ENCODE measurements around the gene SHISA6.

Gene SHISA6

DNA sequence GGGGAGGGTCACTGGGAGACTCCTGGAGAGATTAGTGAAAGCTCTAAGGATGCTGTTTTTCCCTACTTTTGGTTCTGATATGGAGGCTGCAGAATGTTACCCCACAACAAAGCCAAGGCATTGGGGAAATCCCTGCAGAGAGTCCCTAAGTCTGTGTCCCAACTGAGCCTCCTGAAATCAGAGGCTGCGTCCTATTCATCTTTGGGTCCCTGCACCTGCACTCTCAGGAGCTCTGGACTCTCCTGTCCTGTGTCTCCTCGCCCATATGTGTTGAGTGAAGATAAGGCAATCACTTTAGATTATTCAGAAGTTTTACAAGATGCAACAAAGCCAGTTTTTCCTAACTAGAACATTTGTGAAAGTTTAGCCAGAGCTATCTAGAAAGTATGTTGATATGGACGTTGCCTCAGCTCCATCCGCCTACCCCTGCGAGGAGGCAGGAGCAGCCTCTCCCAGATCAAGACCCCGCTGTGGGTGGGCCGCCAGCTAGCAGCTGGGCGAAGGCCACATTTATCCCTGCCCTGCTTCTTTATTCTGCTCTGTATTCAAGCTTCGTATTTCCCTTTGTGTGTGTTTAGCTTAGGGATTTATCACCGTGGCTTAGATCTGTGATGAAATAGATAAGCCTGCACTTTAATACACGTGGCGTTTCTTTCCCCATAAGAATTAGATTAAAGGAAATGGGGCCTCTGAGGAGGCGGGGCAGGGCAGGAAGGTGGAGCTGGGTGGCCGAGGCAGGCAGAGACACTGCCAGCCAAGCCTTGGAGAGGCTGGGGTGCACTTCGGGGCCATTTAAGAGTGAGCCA is 37.4 kb downstream of the SHISA6 start:
- Histone ChIP-seq H3K4me3 (ENCODE audit: insufficient read depth, low read length, poor library complexity, severe bottlenecking) (no peak overlapping the region), H3K27ac (ENCODE audit: low read depth, low read length) (no peak overlapping the region), H3K9me3 (ENCODE audit: insufficient read depth, low read length) (no peaks in the 10 kb centered on the region), H3K27me3 (ENCODE audit: low read length) (no peaks in the 10 kb centered on the region), H3K36me3 (ENCODE audit: low read length) (no peaks in the 10 kb centered on the region), H3K4me2 (ENCODE audit: low read depth, low read length, poor library complexity, severe bottlenecking) (no peak overlapping the region), H3F3A (ENCODE audit: insufficient read depth) (no peaks in the 10 kb centered on the region), H3K9me2 (replicated peaks; ENCODE audit: insufficient read depth, low read length) (no peaks in the 10 kb centered on the region; the same call in 1 of the 2 replicates), H2AFZ (ENCODE audit: low read depth, low read length, severe bottlenecking) (no peak overlapping the region), H3K9ac (ENCODE audit: low read length) (no peak overlapping the region), H3K79me2 (ENCODE audit: insufficient read depth, low read length) (no peaks in the 10 kb centered on the region), H4K20me1 (ENCODE audit: low read depth, low read length) (no peaks in the 10 kb centered on the region)
- no peak for TF ChIP-seq EZH2phosphoT487 (conservative IDR thresholded peaks at IDR 0.05; ENCODE audit: low read length)

GRCh38 chr17:11278992-11279270 is 37.9 kb downstream of the SHISA6 start:
- no peak overlapping the region for H2AFZ ChIP-seq (ENCODE audit: low read depth, low read length, severe bottlenecking)
- H3K27me3 ChIP-seq (ENCODE audit: low read length), result no peaks in the 10 kb centered on the region
- TF ChIP-seq, protein P1, sequence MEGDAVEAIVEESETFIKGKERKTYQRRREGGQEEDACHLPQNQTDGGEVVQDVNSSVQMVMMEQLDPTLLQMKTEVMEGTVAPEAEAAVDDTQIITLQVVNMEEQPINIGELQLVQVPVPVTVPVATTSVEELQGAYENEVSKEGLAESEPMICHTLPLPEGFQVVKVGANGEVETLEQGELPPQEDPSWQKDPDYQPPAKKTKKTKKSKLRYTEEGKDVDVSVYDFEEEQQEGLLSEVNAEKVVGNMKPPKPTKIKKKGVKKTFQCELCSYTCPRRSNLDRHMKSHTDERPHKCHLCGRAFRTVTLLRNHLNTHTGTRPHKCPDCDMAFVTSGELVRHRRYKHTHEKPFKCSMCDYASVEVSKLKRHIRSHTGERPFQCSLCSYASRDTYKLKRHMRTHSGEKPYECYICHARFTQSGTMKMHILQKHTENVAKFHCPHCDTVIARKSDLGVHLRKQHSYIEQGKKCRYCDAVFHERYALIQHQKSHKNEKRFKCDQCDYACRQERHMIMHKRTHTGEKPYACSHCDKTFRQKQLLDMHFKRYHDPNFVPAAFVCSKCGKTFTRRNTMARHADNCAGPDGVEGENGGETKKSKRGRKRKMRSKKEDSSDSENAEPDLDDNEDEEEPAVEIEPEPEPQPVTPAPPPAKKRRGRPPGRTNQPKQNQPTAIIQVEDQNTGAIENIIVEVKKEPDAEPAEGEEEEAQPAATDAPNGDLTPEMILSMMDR (IDR thresholded peaks at IDR 0.05; ENCODE audit: insufficient read depth, low read length, poor library complexity, severe bottlenecking), result no peak
- TF ChIP-seq EZH2phosphoT487 (conservative IDR thresholded peaks at IDR 0.05; ENCODE audit: low read length), result no peak
- H3F3A ChIP-seq (ENCODE audit: insufficient read depth), result no peaks in the 10 kb centered on the region
- no peaks in the 10 kb centered on the region for H3K9me3 ChIP-seq (ENCODE audit: insufficient read depth, low read length)
- H3K9ac ChIP-seq (ENCODE audit: low read length), result no peak overlapping the region
- no peaks in the 10 kb centered on the region for H3K79me2 ChIP-seq (ENCODE audit: insufficient read depth, low read length)
- H3K4me2 ChIP-seq (ENCODE audit: low read depth, low read length, poor library complexity, severe bottlenecking), result no peak overlapping the region
- no peaks in the 10 kb centered on the region for H4K20me1 ChIP-seq (ENCODE audit: low read depth, low read length)
- no peak overlapping the region for H3K27ac ChIP-seq (ENCODE audit: low read depth, low read length)
- no peaks in the 10 kb centered on the region; the same call in 1 of the 2 replicates for H3K9me2 ChIP-seq (replicated peaks; ENCODE audit: insufficient read depth, low read length)
- no peak overlapping the region for H3K4me3 ChIP-seq (ENCODE audit: insufficient read depth, low read length, poor library complexity, severe bottlenecking)
- H3K36me3 ChIP-seq (ENCODE audit: low read length), result no peaks in the 10 kb centered on the region

DNA sequence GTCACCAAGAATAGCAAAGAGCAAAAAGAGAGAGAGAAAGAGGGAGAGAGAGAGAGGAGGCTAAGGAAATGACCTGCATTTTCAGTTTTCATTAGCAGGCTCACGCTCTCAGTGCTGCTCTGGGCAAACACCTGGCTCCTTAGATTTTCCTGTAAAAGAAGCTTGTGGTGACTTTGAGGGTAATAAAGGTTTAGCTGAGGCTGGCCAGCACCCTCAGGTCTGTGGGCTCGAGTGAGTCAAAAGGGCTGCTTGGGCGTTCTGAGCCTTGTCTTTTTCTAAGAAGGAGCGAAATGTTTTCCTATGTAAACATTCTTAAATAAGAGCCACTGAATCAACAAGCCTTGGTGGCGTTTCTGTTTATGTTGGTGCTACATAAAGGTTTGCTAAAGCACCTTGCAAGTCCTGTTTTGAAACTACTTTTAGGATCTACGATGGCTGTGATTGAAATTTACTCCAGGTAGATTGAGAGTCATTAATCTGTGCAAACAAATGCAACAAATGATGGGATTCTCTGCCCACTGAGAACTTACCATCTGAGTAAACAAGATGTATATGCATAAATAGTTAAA is 38.8 kb downstream of the SHISA6 start:
- H3K27ac ChIP-seq (ENCODE audit: low read depth, low read length), result no peak overlapping the region
- H3F3A ChIP-seq (ENCODE audit: insufficient read depth), result no peaks in the 10 kb centered on the region
- H3K9ac ChIP-seq (ENCODE audit: low read length), result no peak overlapping the region
- H3K36me3 ChIP-seq (ENCODE audit: low read length), result no peaks in the 10 kb centered on the region
- H3K4me3 ChIP-seq (ENCODE audit: insufficient read depth, low read length, poor library complexity, severe bottlenecking), result no peak overlapping the region
- no peaks in the 10 kb centered on the region for H3K79me2 ChIP-seq (ENCODE audit: insufficient read depth, low read length)
- H3K9me2 ChIP-seq (replicated peaks; ENCODE audit: insufficient read depth, low read length), result no peaks in the 10 kb centered on the region; the same call in 1 of the 2 replicates
- H3K27me3 ChIP-seq (ENCODE audit: low read length), result no peaks in the 10 kb centered on the region
- no peak for TF ChIP-seq EZH2phosphoT487 (conservative IDR thresholded peaks at IDR 0.05; ENCODE audit: low read length)
- TF ChIP-seq, protein P1 (IDR thresholded peaks at IDR 0.05; ENCODE audit: insufficient read depth, low read length, poor library complexity, severe bottlenecking), result no peak
- H2AFZ ChIP-seq (ENCODE audit: low read depth, low read length, severe bottlenecking), result no peak overlapping the region
- H3K9me3 ChIP-seq (ENCODE audit: insufficient read depth, low read length), result no peaks in the 10 kb centered on the region
- H3K4me2 ChIP-seq (ENCODE audit: low read depth, low read length, poor library complexity, severe bottlenecking), result no peak overlapping the region
- H4K20me1 ChIP-seq (ENCODE audit: low read depth, low read length), result no peaks in the 10 kb centered on the region

- TF ChIP-seq, protein P1 (IDR thresholded peaks at IDR 0.05; ENCODE audit: insufficient read depth, low read length, poor library complexity, severe bottlenecking), result no peak
- TF ChIP-seq EZH2phosphoT487 (conservative IDR thresholded peaks at IDR 0.05; ENCODE audit: low read length), result no peak
- H2AFZ ChIP-seq (ENCODE audit: low read depth, low read length, severe bottlenecking), result no peak overlapping the region
- no peaks in the 10 kb centered on the region for H3K79me2 ChIP-seq (ENCODE audit: insufficient read depth, low read length)
These were observed 41.6 kb downstream of the SHISA6 start for GRCh38 chr17:11282586-11282985.

More at GRCh38 chr17:11282586-11282985, 41.6 kb downstream of the SHISA6 start:
- Histone ChIP-seq H3K4me3 (ENCODE audit: insufficient read depth, low read length, poor library complexity, severe bottlenecking) (no peak overlapping the region), H3K4me2 (ENCODE audit: low read depth, low read length, poor library complexity, severe bottlenecking) (no peak overlapping the region), H3K9me2 (replicated peaks; ENCODE audit: insufficient read depth, low read length) (no peaks in the 10 kb centered on the region; the same call in 1 of the 2 replicates), H3K27ac (ENCODE audit: low read depth, low read length) (no peak overlapping the region), H4K20me1 (ENCODE audit: low read depth, low read length) (no peaks in the 10 kb centered on the region), H3K27me3 (ENCODE audit: low read length) (no peaks in the 10 kb centered on the region), H3K9ac (ENCODE audit: low read length) (no peak overlapping the region), H3K9me3 (ENCODE audit: insufficient read depth, low read length) (no peaks in the 10 kb centered on the region), H3K36me3 (ENCODE audit: low read length) (no peaks in the 10 kb centered on the region), H3F3A (ENCODE audit: insufficient read depth) (no peaks in the 10 kb centered on the region)

Data from SU-DHL-6 (cell line).